GDM1 (cell line): ENCODE data around the gene TFB1M.
"Not testable (repeated sequence)": the region's sequence is repeated elsewhere in the genome, so short reads cannot be mapped to it uniquely, and the experiment has no call there.

ENCODE experiments used
- DNase-seq: peaks from one replicate; lab custom pipeline; 2025; lab: John Stamatoyannopoulos, UW

The TFB1M gene

DNA sequence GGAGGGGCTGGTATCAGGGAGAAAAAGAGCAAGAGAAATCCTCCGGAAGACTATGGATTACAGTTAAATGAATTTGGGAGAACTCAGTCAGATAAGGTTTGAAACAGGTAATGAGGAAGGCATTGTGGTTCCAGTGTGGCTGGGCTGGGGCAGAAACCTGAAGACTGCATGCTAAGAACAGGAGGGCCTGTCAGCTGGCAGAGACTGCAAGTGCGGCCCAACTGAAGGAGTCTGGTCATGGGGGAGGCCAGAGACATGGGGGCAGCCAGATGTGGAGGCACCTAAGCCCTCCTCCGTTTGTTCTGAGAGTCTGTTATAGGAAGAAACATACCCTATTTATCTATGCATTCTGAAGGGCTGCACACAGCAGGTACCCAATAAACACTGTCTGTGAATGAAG, 16.6 kb downstream of the TFB1M start:
- no peak for DNase-seq

DNA sequence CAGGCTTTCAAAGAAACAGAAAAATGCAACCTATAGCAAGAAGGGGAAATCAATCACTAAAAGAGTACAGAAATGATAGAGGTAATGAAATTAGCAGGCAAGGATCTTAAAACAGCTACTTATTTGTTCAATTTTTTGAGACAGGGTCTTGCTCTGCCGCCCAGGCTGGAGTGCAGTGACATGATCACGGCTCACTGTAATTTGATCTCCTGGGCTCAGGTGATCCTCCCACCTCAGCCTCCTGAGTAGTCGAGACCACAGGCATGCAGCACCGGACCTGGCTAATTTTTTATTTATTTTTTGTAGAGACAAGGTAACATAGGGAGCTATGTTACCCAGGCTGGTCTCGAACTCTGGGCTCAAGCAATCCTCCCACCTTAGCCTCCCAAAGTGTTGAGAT, 21.6 kb downstream of the TFB1M start:
- no peak for DNase-seq

DNA sequence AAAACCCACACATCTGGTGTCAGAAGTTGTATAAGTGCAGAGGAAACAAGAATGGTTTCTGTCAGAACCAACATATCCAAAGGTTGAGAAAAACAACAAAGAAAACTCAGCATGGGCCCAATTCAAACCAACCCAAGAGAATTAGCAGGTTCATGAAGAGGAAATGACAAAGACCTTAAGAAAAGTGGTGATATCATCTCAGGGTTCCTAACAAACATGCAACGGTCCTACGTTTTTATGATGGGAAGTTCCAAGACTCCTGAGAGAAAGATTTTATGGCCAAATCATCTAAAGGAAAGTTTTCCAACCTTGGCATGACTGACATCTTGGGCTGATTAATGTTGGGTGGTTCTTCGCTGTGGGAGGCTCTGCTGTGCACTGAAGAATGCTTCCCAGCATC, 23.0 kb downstream of the TFB1M start:
- no peak for DNase-seq

DNA sequence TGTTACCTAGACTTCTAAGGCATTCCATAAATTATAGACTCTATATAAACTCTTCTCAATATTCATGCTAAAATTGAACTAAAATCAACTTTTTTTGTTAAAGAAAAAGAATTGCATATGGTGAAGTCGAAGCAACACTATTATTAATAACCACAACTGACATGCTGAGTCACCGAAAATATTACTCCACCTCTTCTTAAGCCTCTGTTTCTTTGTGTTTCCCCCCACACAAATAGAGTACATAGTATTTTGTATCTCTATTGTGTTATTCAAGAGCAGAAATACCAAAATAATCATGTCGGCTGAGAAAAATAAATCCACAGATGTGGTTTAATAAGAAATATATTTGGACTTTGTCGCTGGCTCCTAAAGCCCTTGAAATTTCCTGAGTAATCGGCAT, 23.8 kb downstream of the TFB1M start:
- no peak for DNase-seq

GRCh38 chr6:155287762-155288161, 26.5 kb downstream of the TFB1M start:
- DNase-seq: no peak

DNA sequence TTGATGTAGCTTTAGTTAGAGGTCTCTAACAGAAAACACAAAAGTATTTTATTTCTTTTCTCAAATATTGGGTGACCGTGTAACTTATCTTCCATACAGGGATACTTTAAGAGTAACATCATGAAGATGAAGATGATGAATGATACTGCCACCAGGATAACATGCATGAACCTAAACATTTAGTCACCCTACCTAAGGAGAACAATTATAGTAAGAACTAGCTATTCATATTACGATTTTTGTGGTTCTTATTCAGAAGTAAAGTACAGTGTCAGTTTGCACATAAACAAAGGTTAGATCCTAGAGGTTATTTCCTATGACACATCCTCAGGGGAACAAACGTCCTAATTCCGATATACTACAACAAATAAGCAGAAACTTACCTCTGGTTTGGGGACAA, 29.5 kb downstream of the TFB1M start:
- no peak for DNase-seq

DNA sequence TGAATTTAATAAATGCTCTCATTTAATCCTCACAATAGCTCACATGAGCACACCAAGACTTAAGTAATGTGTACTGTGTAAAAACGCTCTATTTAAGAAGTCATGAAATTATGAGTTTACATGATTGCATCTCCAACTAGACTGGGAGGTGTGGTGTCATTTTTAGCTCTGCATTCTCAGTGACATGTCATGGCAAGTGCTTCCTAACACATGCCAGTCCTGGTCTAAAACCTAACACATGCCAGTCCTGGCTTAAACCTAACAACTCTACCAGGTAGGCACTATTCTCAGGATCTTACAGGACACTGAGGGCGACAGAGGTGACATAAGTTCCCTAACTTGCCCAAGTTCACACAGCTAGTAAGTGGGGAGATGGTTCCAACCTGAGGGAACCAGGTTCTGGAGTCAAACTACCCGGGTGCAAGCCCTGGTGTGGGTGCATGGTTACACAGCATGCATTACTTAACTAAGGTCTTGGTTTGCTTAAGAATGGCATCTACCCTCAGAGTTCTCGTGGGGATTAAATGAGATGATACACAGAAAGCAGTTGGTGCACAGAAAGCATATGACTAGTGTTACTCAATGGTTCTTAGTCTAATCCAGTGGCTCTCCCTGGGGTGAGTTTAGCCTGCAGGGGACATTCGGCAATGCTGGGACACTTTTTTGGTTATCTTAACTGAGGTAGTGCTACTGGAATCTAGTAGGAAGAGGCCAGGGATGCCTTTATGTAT, 35.8 kb downstream of the TFB1M start:
- DNase-seq: no peak

- DNase-seq: no peak
Measured at GRCh38 chr6:155276638-155277037, 37.6 kb downstream of the TFB1M start.

DNA sequence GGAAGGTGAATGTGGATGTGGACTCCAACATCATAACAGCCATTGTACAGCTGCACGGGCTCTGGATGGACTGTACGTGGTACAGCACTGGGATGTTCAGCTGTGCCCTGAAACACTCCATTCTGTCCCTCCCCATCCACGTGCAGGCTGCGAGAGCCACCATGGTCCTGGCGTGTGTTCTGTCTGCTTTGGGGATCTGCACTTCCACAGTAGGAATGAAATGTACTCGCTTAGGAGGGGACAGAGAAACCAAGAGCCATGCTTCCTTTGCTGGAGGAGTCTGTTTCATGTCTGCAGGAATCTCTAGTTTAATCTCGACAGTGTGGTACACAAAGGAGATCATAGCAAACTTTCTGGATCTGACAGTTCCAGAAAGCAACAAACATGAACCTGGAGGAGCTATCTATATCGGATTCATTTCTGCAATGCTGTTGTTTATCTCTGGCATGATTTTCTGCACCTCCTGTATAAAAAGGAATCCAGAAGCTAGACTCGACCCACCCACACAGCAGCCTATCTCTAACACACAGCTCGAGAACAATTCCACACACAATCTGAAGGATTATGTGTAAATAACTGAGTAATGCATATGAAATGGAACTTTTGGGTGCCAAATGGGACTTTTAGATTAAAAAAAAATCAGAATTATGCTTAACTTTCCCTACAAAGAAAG, 38.3 kb downstream of the TFB1M start:
- DNase-seq: no peak

- no peak for DNase-seq
Measured at GRCh38 chr6:155274533-155274932, 39.8 kb downstream of the TFB1M start.

- no peak for DNase-seq
Measured at GRCh38 chr6:155274106-155274505, 40.2 kb downstream of the TFB1M start.

GRCh38 chr6:155273431-155273830, 40.9 kb downstream of the TFB1M start:
- no peak for DNase-seq

- DNase-seq: no peak
Measured at GRCh38 chr6:155272353-155273232, 41.7 kb downstream of the TFB1M start.

DNA sequence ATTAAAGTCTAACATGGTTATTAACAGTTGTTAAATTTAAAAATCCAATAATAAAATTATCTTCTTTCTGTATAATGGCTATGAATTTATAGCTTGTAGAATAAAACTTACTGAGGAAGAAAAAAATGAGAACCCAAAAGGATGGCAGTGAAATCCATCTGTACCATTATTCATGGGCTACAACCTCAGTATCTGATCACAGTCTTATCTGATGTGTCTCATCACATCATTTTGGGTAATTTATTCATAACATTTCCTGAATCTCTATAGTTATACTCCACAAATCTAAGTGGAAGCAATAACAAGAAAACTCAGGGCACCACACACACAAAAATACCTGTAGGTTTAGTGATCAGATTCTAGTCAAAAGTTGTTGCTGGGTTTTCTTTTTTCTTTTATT, 43.1 kb downstream of the TFB1M start:
- no peak for DNase-seq

GRCh38 chr6:155270561-155271091, 43.7 kb downstream of the TFB1M start:
- no peak for DNase-seq

DNA sequence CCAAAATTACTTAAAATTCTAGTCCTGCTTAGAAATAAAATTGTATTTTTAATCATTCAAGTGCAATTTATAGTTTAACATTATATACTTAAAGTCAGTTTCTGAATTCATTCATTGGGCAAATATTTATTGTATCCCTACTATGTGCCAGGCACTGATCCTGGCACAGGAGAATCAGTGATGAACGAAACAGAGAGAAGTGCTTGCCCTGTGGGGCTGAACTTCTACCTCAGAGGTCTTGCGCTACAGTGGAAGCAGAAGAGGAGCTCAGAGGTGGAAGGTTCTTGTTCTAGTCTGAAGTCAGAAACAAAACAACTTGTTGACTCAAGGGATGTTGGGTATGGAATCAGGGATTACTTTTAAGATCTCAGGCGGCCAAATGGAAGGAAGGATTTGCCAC, 44.5 kb downstream of the TFB1M start:
- DNase-seq: no peak

- DNase-seq: not testable (repeated sequence)
Measured at GRCh38 chr6:155268088-155268867, 46.0 kb downstream of the TFB1M start.

DNA sequence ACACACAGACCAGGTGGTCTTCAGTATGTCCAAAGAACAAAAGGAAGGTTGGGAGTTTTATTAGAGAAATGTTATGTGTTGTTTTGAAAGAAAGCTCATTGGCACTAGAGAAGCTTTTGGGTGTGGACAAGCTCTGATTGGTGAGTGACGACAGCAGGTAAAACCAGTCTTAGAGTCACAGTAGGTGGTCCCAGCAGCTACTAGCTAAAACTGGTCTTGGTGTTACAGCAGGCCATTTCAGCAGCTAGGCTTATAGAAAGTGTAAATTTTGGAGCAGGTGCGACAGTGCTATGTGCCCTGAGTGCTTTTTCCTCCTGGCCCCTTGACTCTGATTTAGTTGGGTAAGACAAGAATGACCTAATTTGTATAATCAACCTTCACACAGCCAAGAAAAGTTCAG, 46.9 kb downstream of the TFB1M start:
- DNase-seq: no peak

DNA sequence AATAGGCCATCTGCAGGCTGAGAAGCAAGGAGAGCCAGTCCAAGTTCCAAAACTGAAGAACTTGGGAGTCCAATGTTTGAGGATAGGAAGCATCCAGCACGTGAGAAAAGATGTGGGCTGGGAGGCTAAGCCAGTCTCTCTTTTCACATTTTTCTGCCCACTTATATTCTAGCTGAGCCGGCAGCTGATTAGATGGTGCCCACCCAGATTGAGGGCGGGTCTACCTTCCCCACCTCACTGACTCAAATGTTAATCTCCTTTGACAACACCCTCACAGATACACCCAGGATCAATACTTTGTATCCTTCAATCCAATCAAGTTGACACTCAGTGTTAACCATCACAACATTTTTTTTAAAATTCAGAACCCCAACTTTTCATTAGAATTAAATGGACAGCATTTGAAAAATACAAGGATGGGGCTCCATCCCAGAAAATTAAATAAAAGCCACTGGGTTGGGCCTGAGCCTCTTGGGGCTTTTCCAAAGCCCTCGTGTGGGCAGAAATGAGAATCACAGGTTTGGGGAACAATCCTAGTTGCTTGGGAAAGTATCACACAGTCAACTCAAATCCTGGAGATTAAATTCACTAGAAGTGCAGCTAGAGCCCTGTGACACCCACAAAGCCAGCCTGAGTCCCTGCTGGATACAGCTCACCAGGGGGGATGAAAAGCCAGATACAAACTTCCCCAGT, 48.3 kb downstream of the TFB1M start:
- DNase-seq: no peak

DNA sequence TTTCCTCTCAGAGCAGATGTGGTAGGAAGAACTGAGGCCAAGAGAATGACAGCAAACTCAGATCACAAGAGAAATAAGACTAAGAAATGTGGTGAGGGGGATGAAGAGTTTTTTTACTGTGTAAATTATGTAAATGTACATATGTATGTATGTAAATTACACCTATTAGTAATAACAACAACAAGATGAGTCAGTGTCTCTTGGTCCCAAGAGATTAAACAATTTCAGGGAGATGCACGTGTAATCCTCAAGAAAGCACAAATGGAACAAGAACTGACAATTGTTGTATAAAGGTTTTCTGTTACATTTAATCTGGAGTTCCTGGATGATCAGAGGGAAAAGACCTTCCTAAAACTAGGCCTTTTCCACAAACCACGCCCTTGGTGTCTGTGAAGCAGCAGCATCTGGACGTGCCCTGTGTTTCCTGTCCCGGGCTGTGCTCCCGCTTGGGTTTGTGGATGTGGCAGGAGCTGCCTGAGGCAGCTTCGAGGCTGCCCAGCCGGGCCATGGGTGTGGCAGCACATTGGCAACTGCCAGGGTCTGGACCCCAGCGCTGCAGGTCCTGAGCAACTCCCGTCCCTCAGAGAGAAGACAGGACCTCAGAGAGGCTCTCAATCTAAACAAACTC, 49.5 kb downstream of the TFB1M start:
- DNase-seq: no peak
